ENCODE data around the gene AADAT.

DNA sequence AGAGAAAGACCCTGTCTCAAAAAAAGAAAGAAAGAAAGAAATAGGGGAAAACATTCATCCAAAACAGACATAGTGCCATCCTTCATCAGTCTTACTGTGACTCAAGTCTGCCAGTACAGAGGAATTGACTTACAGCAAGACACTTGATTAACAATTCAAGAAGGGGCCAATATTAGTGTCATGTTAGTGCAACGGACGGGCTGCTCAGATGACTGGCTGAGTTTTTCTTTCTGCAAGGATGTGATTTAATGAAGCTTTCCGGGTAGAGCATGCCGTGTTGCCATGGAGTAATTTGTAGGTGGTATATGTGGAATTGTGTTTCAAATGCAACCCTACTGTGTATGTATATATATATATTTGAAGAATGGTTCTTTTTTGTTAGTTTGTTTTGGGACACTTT is 51.0 kb downstream of the AADAT start:
- TF ChIP-seq, protein P1, sequence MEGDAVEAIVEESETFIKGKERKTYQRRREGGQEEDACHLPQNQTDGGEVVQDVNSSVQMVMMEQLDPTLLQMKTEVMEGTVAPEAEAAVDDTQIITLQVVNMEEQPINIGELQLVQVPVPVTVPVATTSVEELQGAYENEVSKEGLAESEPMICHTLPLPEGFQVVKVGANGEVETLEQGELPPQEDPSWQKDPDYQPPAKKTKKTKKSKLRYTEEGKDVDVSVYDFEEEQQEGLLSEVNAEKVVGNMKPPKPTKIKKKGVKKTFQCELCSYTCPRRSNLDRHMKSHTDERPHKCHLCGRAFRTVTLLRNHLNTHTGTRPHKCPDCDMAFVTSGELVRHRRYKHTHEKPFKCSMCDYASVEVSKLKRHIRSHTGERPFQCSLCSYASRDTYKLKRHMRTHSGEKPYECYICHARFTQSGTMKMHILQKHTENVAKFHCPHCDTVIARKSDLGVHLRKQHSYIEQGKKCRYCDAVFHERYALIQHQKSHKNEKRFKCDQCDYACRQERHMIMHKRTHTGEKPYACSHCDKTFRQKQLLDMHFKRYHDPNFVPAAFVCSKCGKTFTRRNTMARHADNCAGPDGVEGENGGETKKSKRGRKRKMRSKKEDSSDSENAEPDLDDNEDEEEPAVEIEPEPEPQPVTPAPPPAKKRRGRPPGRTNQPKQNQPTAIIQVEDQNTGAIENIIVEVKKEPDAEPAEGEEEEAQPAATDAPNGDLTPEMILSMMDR (IDR thresholded peaks at IDR 0.05; ENCODE audit: low read depth, low read length, missing input control), result no peak
- no peak for TF ChIP-seq SP1 (IDR thresholded peaks at IDR 0.05)
- TF ChIP-seq ATF3 (IDR thresholded peaks at IDR 0.05), result no peak
- no peak for TF ChIP-seq REST (IDR thresholded peaks at IDR 0.05)
- TF ChIP-seq, protein P2, sequence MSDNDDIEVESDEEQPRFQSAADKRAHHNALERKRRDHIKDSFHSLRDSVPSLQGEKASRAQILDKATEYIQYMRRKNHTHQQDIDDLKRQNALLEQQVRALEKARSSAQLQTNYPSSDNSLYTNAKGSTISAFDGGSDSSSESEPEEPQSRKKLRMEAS (IDR thresholded peaks at IDR 0.05), result no peak
- TF ChIP-seq TAF1 (conservative IDR thresholded peaks at IDR 0.05), result no peak
- TF ChIP-seq YY1 (IDR thresholded peaks at IDR 0.05), result no peak
- no peak for TF ChIP-seq GABPA (IDR thresholded peaks at IDR 0.05 in 1 of 2, conservative IDR thresholded peaks at IDR 0.05 in 1 of 2)
- TF ChIP-seq RAD21 (IDR thresholded peaks at IDR 0.05), result no peak
- no peak for TF ChIP-seq FOXA1 (IDR thresholded peaks at IDR 0.05)
- TF ChIP-seq HNF4G (IDR thresholded peaks at IDR 0.05), result no peak
- TF ChIP-seq EGR1 (IDR thresholded peaks at IDR 0.05; ENCODE audit: low read depth in 2 of 2), result no peak
- TF ChIP-seq RXRA (IDR thresholded peaks at IDR 0.05), result no peak

Measured in liver (tissue), 3 donors.